ENCODE measurements around the gene PSG7.
"Not testable (repeated sequence)": the region's sequence is repeated elsewhere in the genome, so short reads cannot be mapped to it uniquely, and the experiment has no call there.

PSG7 gene

GRCh38 chr19:42937107-42937506, at the start of gene PSG7:
TSS of gene PSG7 (minus strand) at chr19:42937207. CDS start at chr19:42937076, 131 bp downstream.
- not testable (repeated sequence) for DNase-seq

- no peak for DNase-seq
These were observed 48.6 kb upstream of the PSG7 start for GRCh38 chr19:42985588-42985987.

- not testable (repeated sequence) for DNase-seq
These were observed 45.1 kb upstream of the PSG7 start for GRCh38 chr19:42982111-42982510.

- DNase-seq = not testable (repeated sequence)
These were observed 34.4 kb upstream of the PSG7 start for GRCh38 chr19:42971451-42971850.

- DNase-seq = peak; percentile 89
These were observed 28.2 kb upstream of the PSG7 start for GRCh38 chr19:42965176-42965575.

GRCh38 chr19:42961119-42961518, 24.1 kb upstream of the PSG7 start:
- no peak for DNase-seq

- not testable (repeated sequence) for DNase-seq
These were observed 15.1 kb upstream of the PSG7 start for GRCh38 chr19:42952126-42952525.

- not testable (repeated sequence) for DNase-seq
These were observed 14.5 kb upstream of the PSG7 start for GRCh38 chr19:42951476-42951875.

- DNase-seq = peak; percentile 22
These were observed 5.3 kb upstream of the PSG7 start for GRCh38 chr19:42942187-42942789.

GRCh38 chr19:42934726-42935125, 2.3 kb downstream of the PSG7 start:
- not testable (repeated sequence) for DNase-seq

GRCh38 chr19:42934183-42934582, 2.8 kb downstream of the PSG7 start:
- peak; percentile 67 for DNase-seq

- not testable (repeated sequence) for DNase-seq
These were observed 3.6 kb downstream of the PSG7 start for GRCh38 chr19:42933412-42933811.

- DNase-seq = peak; percentile 86
These were observed 4.4 kb downstream of the PSG7 start for GRCh38 chr19:42932485-42933101.

- peak; percentile 53 for DNase-seq
These were observed 6.8 kb downstream of the PSG7 start for GRCh38 chr19:42930214-42930613.

GRCh38 chr19:42928896-42929295, 8.1 kb downstream of the PSG7 start:
- no peak for DNase-seq

GRCh38 chr19:42926781-42927180, 10.2 kb downstream of the PSG7 start:
- no peak for DNase-seq

- DNase-seq = peak; percentile 61
These were observed 13.9 kb downstream of the PSG7 start for GRCh38 chr19:42923106-42923505.

GRCh38 chr19:42920971-42921370, 16.0 kb downstream of the PSG7 start:
- not testable (repeated sequence) for DNase-seq

- no peak for DNase-seq
These were observed 17.3 kb downstream of the PSG7 start for GRCh38 chr19:42919757-42920079.

- DNase-seq = not testable (repeated sequence)
These were observed 17.8 kb downstream of the PSG7 start for GRCh38 chr19:42919070-42919756.

GRCh38 chr19:42918377-42919069, 18.5 kb downstream of the PSG7 start:
- not testable (repeated sequence) for DNase-seq

GRCh38 chr19:42917634-42918033, 19.4 kb downstream of the PSG7 start, which contains the start of gene PSG6:
TSS of gene PSG6 (minus strand) at chr19:42917894. CDS start at chr19:42917792, 102 bp downstream.
- not testable (repeated sequence) for DNase-seq

- peak; percentile 15 for DNase-seq
These were observed 20.1 kb downstream of the PSG7 start for GRCh38 chr19:42916931-42917330.

Measured in HCEC 1CT (cell line).